SHP77 treated with DMSO at 0.1 percent for 48 hours (cell line): ENCODE measurements around the gene AHSP.
A peak's percentile ranks its signal among the peaks of the same experiment; 100 is the strongest.
"Not testable (repeated sequence)": the region's sequence is repeated elsewhere in the genome, so short reads cannot be mapped to it uniquely, and the experiment has no call there.

Source experiments
- DNase-seq: peaks from one replicate; lab custom pipeline; 2025; lab: John Stamatoyannopoulos, UW

AHSP gene

GRCh38 chr16:31527734-31528274 lies at the start of gene AHSP:
AHSP (plus strand) TSS chr16:31527900; CDS start chr16:31528140, 240 bp downstream.
- no peak for DNase-seq

GRCh38 chr16:31478956-31479355 lies 48.7 kb upstream of the AHSP start:
- DNase-seq, result no peak

GRCh38 chr16:31479751-31480150 lies 47.9 kb upstream of the AHSP start:
- no peak for DNase-seq

GRCh38 chr16:31480851-31481536 lies 46.7 kb upstream of the AHSP start:
- no peak for DNase-seq

- DNase-seq, result no peak
These were observed 44.6 kb upstream of the AHSP start, which contains the start of gene SLC5A2 for GRCh38 chr16:31483081-31483480. SLC5A2 (plus strand) TSS chr16:31483123; CDS start chr16:31483137, 14 bp downstream.

GRCh38 chr16:31484048-31484447 lies 43.7 kb upstream of the AHSP start:
- DNase-seq, result not testable (repeated sequence)

GRCh38 chr16:31484491-31485171 lies 43.1 kb upstream of the AHSP start:
- no peak for DNase-seq

GRCh38 chr16:31485571-31485970 lies 42.1 kb upstream of the AHSP start:
- no peak for DNase-seq

GRCh38 chr16:31486045-31486444 lies 41.7 kb upstream of the AHSP start:
- no peak for DNase-seq

GRCh38 chr16:31487071-31487719 lies 40.5 kb upstream of the AHSP start:
- no peak for DNase-seq

- peak; percentile 26 for DNase-seq
These were observed 39.8 kb upstream of the AHSP start for GRCh38 chr16:31487720-31488467.

GRCh38 chr16:31488468-31489297 lies 39.0 kb upstream of the AHSP start:
- no peak for DNase-seq

- DNase-seq, result no peak
These were observed 38.5 kb upstream of the AHSP start for GRCh38 chr16:31489298-31489564.

- no peak for DNase-seq
These were observed 37.8 kb upstream of the AHSP start for GRCh38 chr16:31489616-31490584.

- no peak for DNase-seq
These were observed 35.8 kb upstream of the AHSP start for GRCh38 chr16:31491778-31492418.

- no peak for DNase-seq
These were observed 34.1 kb upstream of the AHSP start for GRCh38 chr16:31493506-31494125.

GRCh38 chr16:31496670-31497069 lies 31.0 kb upstream of the AHSP start:
- DNase-seq, result no peak

GRCh38 chr16:31498493-31498892 lies 29.2 kb upstream of the AHSP start:
- DNase-seq, result no peak

- DNase-seq, result no peak
These were observed 27.8 kb upstream of the AHSP start for GRCh38 chr16:31499928-31500327.
